ENCODE results near the gene PDCD4.

Gene PDCD4

DNA sequence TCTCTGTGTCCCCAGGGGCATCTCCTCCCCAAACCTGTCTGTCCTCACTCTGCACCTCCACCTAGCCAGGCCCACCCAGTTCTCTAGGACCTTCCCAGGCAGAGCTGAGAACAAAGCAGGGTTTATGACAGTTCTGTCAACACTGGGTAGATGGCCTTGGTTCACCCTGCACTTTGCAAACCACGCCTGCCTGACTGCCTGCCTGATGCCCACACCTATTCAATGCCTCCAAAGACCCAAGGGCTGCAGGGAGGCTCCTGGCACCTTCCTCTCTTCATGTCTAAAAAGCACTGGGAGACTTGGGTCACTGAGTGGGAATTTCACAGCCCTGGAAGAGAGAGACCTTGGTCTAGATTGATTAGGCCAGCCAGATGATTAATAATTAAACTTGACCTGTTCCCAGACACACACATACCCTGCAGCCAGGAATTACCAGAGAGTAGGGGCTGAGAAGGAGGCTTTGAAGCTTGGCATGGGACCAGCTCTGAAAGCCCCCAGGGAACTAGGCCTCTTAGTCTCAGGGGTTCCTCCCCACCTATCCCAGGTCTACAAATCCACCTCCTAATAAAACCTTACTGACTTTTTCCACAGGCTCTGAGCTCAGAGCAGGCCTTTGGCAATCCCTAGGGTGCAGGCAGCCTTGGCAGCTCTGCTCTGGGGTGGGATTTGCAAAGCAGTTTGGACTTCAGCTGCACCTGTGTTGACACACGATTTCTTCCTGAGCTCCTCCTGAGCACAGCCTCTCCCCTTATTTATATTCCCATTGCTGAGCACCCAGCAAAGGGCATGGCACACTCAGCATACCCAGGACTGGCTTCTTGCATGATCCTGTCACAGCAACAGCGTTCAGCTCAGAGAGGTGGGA lies 25.7 kb upstream of the PDCD4 start:
- no peaks in the 10 kb centered on the region for H3K27me3 ChIP-seq
- peaks cover 80 to 100% (median 93%) of the 10 kb centered on the region in 10 experiments for H3K4me1 ChIP-seq
- no peak for TF ChIP-seq Cebpa-rat (IDR thresholded peaks at IDR 0.05)
- H3K36me3 ChIP-seq: no peaks in the 10 kb centered on the region
- H3K9ac ChIP-seq: peak overlapping the region in 7 of 11 experiments; percentile 9 to 41 (median 19); a peak in 5 of 22 replicates
- H3K4me3 ChIP-seq: no peak overlapping the region
- no peaks in the 10 kb centered on the region for H3K9me3 ChIP-seq (replicated peaks in 1 of 11)
- H3K27ac ChIP-seq: peak overlapping the region in 8 of 11 experiments; percentile 35 to 96 (median 92); a peak in 16 of 22 replicates
- peak overlapping the region; percentile 51 to 94 (median 82) for H3K4me2 ChIP-seq
- no peaks in the 10 kb centered on the region for H4K20me1 ChIP-seq

- no peak for TF ChIP-seq Cebpa-rat (IDR thresholded peaks at IDR 0.05)
- H3K9me3 ChIP-seq (replicated peaks in 1 of 11): no peaks in the 10 kb centered on the region
- H3K4me2 ChIP-seq: peak overlapping the region; percentile 51 to 94 (median 82); a peak in 21 of 22 replicates
Measured at GRCh38 chr10:110847374-110847773, 24.4 kb upstream of the PDCD4 start.

DNA sequence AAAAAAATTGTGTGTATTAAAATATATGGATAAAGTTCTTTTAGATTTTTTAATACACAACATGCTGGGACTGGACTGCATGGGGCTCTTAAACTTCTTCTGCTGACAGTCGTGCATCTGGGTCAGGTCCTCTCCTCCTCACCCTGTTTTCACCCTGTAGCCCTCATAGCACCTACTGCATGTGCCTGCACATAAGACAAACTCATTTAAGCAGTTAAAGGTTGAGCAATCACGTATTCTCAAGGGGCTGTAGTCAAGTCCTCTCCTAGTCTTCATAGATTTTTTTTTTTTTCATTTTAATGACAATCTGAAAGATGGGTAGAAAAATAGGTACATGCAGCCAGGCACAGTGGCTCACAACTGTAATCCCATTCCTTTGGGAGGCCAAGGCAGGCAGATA lies 23.6 kb upstream of the PDCD4 start:
- TF ChIP-seq Cebpa-rat (IDR thresholded peaks at IDR 0.05): peak in 1 of 11 experiments; percentile 47; a peak in 1 of 22 replicates
- Histone ChIP-seq H3K4me2 (peak overlapping the region in 9 of 11 experiments; percentile 65 to 94 (median 82); a peak in 15 of 22 replicates), H3K4me1 (peaks cover 80 to 100% (median 92%) of the 10 kb centered on the region in 10 experiments), H3K27me3 (no peaks in the 10 kb centered on the region), H3K36me3 (no peaks in the 10 kb centered on the region), H3K9ac (no peak overlapping the region), H4K20me1 (no peaks in the 10 kb centered on the region), H3K9me3 (replicated peaks in 1 of 11) (no peaks in the 10 kb centered on the region), H3K27ac (peak overlapping the region in 4 of 11 experiments; percentile 91 to 96 (median 94); a peak in 7 of 22 replicates), H3K4me3 (no peak overlapping the region)

More at GRCh38 chr10:110847374-110847773, 24.4 kb upstream of the PDCD4 start:
- H4K20me1 ChIP-seq: no peaks in the 10 kb centered on the region
- H3K27me3 ChIP-seq: no peaks in the 10 kb centered on the region
- peak overlapping the region in 6 of 11 experiments; percentile 42 to 96 (median 92); a peak in 11 of 22 replicates for H3K27ac ChIP-seq
- no peak overlapping the region for H3K4me3 ChIP-seq
- H3K4me1 ChIP-seq: peaks cover 80 to 100% (median 93%) of the 10 kb centered on the region in 10 experiments
- H3K9ac ChIP-seq: peak overlapping the region in 4 of 11 experiments; percentile 10 to 41 (median 24); a peak in 4 of 22 replicates
- no peaks in the 10 kb centered on the region for H3K36me3 ChIP-seq

DNA sequence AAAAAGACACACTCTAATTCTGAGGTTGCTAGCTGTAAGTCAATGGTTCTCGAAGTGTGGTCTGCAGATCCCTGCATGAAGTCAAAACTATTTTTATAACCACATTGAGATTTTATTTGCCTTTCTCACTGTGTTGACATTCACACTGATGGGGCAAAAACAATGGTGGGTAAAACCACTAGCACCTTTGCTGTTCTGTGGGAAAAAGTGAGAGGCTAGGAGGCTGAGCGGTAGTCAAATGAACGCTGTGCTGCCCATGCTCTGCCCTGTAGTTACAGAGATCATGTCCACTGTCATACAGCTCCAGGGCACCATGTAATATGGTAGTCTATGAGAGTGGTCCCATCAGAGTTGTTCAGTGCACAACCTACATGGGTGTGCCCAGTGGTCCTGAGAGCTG lies 21.6 kb upstream of the PDCD4 start:
- peak overlapping the region in 3 of 11 experiments; percentile 0 to 70 (median 67); a peak in 2 of 22 replicates for H3K9ac ChIP-seq
- H3K27me3 ChIP-seq: no peaks in the 10 kb centered on the region
- H3K27ac ChIP-seq: peak overlapping the region in 6 of 11 experiments; percentile 56 to 81 (median 74); a peak in 10 of 22 replicates
- peaks cover 0 to 4% (median 0%) of the 10 kb centered on the region in 11 experiments; a peak in 1 of 22 replicates for H3K9me3 ChIP-seq (replicated peaks in 1 of 11)
- H3K4me2 ChIP-seq: peak overlapping the region; percentile 72 to 88 (median 82)
- H3K4me1 ChIP-seq: peaks cover 62 to 97% (median 88%) of the 10 kb centered on the region in 10 experiments
- no peaks in the 10 kb centered on the region for H3K36me3 ChIP-seq
- H3K4me3 ChIP-seq: no peak overlapping the region
- TF ChIP-seq Cebpa-rat (IDR thresholded peaks at IDR 0.05): no peak
- H4K20me1 ChIP-seq: no peaks in the 10 kb centered on the region

DNA sequence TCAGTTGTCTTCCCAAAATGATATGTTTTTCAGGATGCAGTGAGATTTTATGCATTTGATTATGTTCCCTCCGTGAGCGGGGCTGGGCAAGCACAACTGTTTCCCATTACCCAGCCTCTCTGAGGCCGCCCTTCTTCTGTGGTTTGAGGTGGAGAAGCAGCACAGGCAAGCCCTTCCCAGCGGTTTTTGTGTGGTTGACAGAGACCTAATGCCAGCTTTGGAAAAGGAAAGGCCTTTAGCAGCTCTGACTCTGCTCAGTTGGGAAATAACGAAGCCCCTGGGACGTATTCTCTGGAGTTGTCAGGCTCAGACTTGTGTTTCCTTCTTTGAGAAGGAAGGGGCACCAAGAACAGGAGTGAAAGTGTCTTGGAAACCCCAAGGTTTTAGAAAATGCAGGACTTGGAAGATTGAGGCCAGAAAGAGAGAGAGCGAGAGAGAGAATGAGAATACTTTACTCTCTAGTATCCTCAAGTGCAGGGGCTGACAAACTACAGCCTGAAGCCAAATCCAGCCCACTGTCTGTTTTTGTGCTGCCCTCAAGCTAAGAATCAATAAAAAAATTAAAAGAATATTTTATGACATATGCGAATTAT lies 20.6 kb upstream of the PDCD4 start:
- Histone ChIP-seq H3K4me3 (peak overlapping the region in 2 of 10 experiments; percentile 10 to 41; a peak in 5 of 20 replicates), H3K4me2 (peak overlapping the region; percentile 72 to 88 (median 82)), H3K27me3 (no peaks in the 10 kb centered on the region), H3K4me1 (peaks cover 52 to 89% (median 79%) of the 10 kb centered on the region in 10 experiments), H4K20me1 (no peaks in the 10 kb centered on the region), H3K9me3 (replicated peaks in 1 of 11) (peaks cover 0 to 8% (median 3%) of the 10 kb centered on the region in 11 experiments; a peak in 6 of 22 replicates), H3K36me3 (no peaks in the 10 kb centered on the region), H3K9ac (peak overlapping the region; percentile 36 to 70 (median 59); a peak in 19 of 22 replicates), H3K27ac (peak overlapping the region; percentile 21 to 81 (median 64); a peak in 19 of 22 replicates)
- TF ChIP-seq Cebpa-rat (IDR thresholded peaks at IDR 0.05): 0 out of 22 replicates have a peak, but pooled peaks of 1 of the 11 experiments have one; percentile 7

DNA sequence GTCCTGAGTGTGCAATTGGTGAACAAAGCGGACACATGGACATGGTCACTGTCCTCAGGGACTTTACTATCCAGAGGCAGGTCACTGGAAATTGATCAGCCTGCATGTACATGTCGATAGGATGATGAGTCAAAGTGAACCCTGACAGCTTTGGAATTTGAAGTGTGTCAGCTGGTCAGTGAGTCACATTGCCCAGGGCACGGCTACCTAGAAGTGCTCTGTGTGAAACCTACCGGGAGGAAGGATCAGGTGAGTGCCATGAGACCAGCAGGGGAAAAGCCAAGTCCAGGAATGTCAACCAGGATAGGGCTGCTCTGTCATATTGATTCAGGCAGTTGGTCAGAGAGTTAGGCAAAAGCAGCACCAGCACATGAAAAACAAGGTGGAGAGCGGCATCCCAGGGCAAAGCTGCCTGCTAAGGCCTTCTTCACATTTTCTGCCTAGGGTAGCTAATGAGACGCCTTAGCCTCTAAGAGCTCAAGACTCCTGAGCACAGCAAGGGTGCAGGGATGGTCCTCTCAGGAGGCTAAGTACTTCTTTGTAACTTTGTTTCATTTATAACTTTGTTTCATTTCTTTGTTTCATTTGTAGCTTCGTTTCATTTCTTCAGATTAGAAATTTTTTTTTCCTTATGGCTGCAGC lies 19.4 kb upstream of the PDCD4 start:
- H3K4me3 ChIP-seq: no peak overlapping the region
- peak overlapping the region in 7 of 11 experiments; percentile 27 to 81 (median 71); a peak in 14 of 22 replicates for H3K27ac ChIP-seq
- no peaks in the 10 kb centered on the region for H3K36me3 ChIP-seq

GRCh38 chr10:110852947-110853346 lies 18.8 kb upstream of the PDCD4 start:
- Histone ChIP-seq H3K9me3 (replicated peaks in 1 of 11) (peaks cover 0 to 8% (median 3%) of the 10 kb centered on the region in 11 experiments; a peak in 6 of 22 replicates), H3K4me2 (peak overlapping the region in 8 of 11 experiments; percentile 16 to 88 (median 84); a peak in 15 of 22 replicates), H3K27ac (peak overlapping the region in 5 of 11 experiments; percentile 62 to 81 (median 72); a peak in 11 of 22 replicates), H3K9ac (peak overlapping the region in 2 of 11 experiments; percentile 19 to 26; a peak in 2 of 22 replicates), H3K36me3 (no peaks in the 10 kb centered on the region), H4K20me1 (no peaks in the 10 kb centered on the region), H3K27me3 (no peaks in the 10 kb centered on the region), H3K4me1 (peaks cover 43 to 81% (median 71%) of the 10 kb centered on the region in 10 experiments), H3K4me3 (no peak overlapping the region)
- TF ChIP-seq Cebpa-rat (IDR thresholded peaks at IDR 0.05): no peak

More for the DNA sequence above, 19.4 kb upstream of the PDCD4 start:
- H3K4me1 ChIP-seq: peaks cover 43 to 81% (median 71%) of the 10 kb centered on the region in 10 experiments
- H3K9ac ChIP-seq: peak overlapping the region in 3 of 11 experiments; percentile 19 to 68 (median 26); a peak in 2 of 22 replicates
- H3K9me3 ChIP-seq (replicated peaks in 1 of 11): peaks cover 0 to 8% (median 3%) of the 10 kb centered on the region in 11 experiments; a peak in 6 of 22 replicates
- TF ChIP-seq Cebpa-rat (IDR thresholded peaks at IDR 0.05): no peak
- H4K20me1 ChIP-seq: no peaks in the 10 kb centered on the region
- no peaks in the 10 kb centered on the region for H3K27me3 ChIP-seq
- peak overlapping the region in 9 of 11 experiments; percentile 16 to 88 (median 82); a peak in 16 of 22 replicates for H3K4me2 ChIP-seq
